GM18858 (cell line): ENCODE results near the gene CCDC15.

Source experiments
- ATAC-seq: cut with Tn5 transposase; IDR thresholded peaks from one replicate; pipeline ENCODE4 v1.9.1; 2021; ENCODE audit not compliant: unreplicated experiment

Gene CCDC15

GRCh38 chr11:125063429-125064043 is 109.5 kb downstream of the CCDC15 start:
- ATAC-seq, result peak; percentile 15

GRCh38 chr11:125064070-125064469 is 110.1 kb downstream of the CCDC15 start:
- ATAC-seq, result no peak

GRCh38 chr11:125068368-125068767 is 114.4 kb downstream of the CCDC15 start:
- no peak for ATAC-seq

GRCh38 chr11:125069008-125069407 is 115.0 kb downstream of the CCDC15 start:
- no peak for ATAC-seq

- ATAC-seq, result no peak
Observed at GRCh38 chr11:125069796-125070195, 115.8 kb downstream of the CCDC15 start.

- ATAC-seq, result peak; percentile 69
Observed at GRCh38 chr11:125070699-125071254, 116.8 kb downstream of the CCDC15 start.

- ATAC-seq, result no peak
Observed at GRCh38 chr11:125071435-125071834, 117.4 kb downstream of the CCDC15 start.

GRCh38 chr11:125071846-125072217 is 117.8 kb downstream of the CCDC15 start:
- no peak for ATAC-seq

GRCh38 chr11:125072218-125072960 is 118.4 kb downstream of the CCDC15 start:
- ATAC-seq, result peak; percentile 74

- no peak for ATAC-seq
Observed at GRCh38 chr11:125072961-125073590, 119.1 kb downstream of the CCDC15 start.

- no peak for ATAC-seq
Observed at GRCh38 chr11:125073616-125074483, 119.8 kb downstream of the CCDC15 start.

- no peak for ATAC-seq
Observed at GRCh38 chr11:125074511-125075241, 120.7 kb downstream of the CCDC15 start.

- ATAC-seq, result no peak
Observed at GRCh38 chr11:125075242-125075625, 121.2 kb downstream of the CCDC15 start.

GRCh38 chr11:125075900-125076317 is 121.9 kb downstream of the CCDC15 start:
- no peak for ATAC-seq

GRCh38 chr11:125076378-125076945 is 122.5 kb downstream of the CCDC15 start:
- no peak for ATAC-seq

GRCh38 chr11:125078016-125078415 is 124.0 kb downstream of the CCDC15 start:
- ATAC-seq, result no peak

- ATAC-seq, result no peak
Observed at GRCh38 chr11:125078516-125079140, 124.6 kb downstream of the CCDC15 start.

GRCh38 chr11:125079151-125079877 is 125.3 kb downstream of the CCDC15 start:
- ATAC-seq, result no peak
